Activated CD4-positive, alpha-beta T cell treated with anti-CD3 and anti-CD28 coated beads, Interleukin-2, Interleukin-4, amounts not matched to agents 100 ng/mL and 50 ng/mL, durations not matched to agents 16 hours and 8 hours (primary cell): ENCODE results near the gene SMARCB1.

ENCODE experiments used
- DNase-seq: peaks from one replicate; pipeline ENCODE4 v3.0.0-alpha.2; 2020; ENCODE audit warnings: low spot score

Gene SMARCB1

GRCh38 chr22:23884140-23884539, 97.4 kb downstream of the SMARCB1 start:
- DNase-seq: no peak
